NCI-H2029 (cell line): ENCODE results near the gene BEND6.
A peak's percentile ranks its signal among the peaks of the same experiment; 100 is the strongest.

Source experiments
- DNase-seq: peaks from one replicate; lab custom pipeline; 2025; lab: John Stamatoyannopoulos, UW

BEND6 gene

GRCh38 chr6:56940977-56941376, 13.9 kb upstream of the BEND6 start:
- DNase-seq: no peak

GRCh38 chr6:56944661-56945060, 10.2 kb upstream of the BEND6 start:
- DNase-seq: no peak

GRCh38 chr6:56946368-56946767, 8.5 kb upstream of the BEND6 start:
- DNase-seq: no peak

DNA sequence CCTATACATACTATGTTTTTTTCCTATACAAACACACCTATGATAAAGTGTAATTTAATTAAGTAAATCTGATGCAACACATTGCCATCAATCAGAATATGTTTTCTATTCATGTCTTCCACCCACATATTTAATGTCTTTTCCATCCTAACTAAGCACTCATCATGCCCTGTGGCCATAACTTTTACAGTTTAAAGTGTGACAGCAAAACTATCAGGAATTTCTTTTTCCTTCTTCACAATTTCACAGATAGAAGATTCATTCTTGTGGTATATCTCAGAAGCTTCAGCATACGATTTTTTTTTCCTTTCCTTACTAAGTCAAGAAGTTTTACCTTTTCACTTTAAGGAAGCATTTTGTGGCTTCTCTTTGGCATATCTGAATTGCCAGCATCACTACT, 7.0 kb upstream of the BEND6 start:
- DNase-seq: no peak

- no peak for DNase-seq
These were observed 5.6 kb upstream of the BEND6 start for GRCh38 chr6:56949265-56949664.

- no peak for DNase-seq
These were observed 4.9 kb upstream of the BEND6 start for GRCh38 chr6:56949925-56950495.

GRCh38 chr6:56951049-56951831, 3.7 kb upstream of the BEND6 start:
- DNase-seq: no peak

DNA sequence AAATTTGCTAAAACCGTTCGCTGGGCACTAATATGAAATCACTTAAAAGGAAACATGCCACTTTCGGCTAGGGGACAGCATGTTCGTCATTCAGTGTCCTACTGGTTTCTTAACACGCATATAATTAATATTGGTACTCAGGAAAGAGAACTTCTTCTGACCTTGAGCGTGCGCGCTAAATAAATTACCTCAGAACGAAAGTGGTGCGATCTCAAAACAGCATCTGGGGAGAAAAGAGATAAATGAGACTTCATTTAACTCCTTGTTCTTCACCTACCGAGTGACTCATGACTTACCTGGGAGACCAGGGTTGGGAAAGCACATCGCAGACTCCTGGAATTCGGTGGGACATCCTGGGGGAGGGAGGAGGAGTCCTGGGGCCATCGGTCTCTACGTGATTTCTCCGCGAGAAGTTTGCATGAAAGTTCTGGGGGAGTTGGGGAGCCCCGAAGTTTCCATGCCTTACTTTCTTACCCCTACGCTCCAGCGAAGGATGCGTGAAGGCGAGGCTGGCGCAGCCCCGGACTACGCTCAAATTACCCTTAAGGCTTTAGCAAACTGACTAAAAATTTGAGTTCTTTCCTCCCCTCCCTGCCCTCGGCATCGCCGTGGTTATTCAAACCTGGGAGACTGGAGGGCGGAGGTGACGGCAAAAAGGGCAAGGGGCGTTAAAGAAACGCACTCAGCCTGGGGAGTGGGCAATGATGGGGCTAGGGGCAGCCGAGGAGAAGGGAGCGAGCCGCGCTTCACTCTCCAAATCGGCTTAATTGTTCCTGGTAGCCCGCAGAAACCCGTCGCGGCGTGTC, 1.1 kb upstream of the BEND6 start:
- no peak for DNase-seq

- DNase-seq: peak; percentile 36
These were observed 556 bp downstream of the BEND6 start for GRCh38 chr6:56955171-56956155.

GRCh38 chr6:56956491-56956890, 1.6 kb downstream of the BEND6 start:
- DNase-seq: no peak

GRCh38 chr6:56957856-56958255, 2.9 kb downstream of the BEND6 start:
- no peak for DNase-seq

DNA sequence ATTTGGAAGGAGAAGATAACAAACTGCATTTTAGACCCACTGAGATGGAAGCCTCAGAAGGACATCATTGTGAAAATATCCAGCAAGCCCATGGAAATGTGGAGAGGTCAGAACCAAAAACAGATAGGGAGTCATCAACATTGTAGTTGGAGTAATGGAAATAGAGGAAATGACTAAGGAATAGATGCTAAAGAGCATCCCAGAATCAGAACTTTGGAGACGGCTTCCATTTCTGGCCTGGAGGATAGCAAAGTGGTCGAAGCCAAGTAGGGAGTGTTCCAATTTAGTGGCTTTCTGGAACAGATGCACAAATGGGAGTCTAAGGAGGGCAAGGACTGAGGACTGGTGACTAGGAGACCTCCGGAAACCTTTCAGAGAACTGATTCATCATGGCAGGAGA, 3.6 kb downstream of the BEND6 start:
- no peak for DNase-seq

- no peak for DNase-seq
These were observed 4.2 kb downstream of the BEND6 start for GRCh38 chr6:56959094-56959493.

GRCh38 chr6:56959938-56960337, 5.0 kb downstream of the BEND6 start:
- DNase-seq: no peak

GRCh38 chr6:56961151-56961550, 6.2 kb downstream of the BEND6 start:
- no peak for DNase-seq

DNA sequence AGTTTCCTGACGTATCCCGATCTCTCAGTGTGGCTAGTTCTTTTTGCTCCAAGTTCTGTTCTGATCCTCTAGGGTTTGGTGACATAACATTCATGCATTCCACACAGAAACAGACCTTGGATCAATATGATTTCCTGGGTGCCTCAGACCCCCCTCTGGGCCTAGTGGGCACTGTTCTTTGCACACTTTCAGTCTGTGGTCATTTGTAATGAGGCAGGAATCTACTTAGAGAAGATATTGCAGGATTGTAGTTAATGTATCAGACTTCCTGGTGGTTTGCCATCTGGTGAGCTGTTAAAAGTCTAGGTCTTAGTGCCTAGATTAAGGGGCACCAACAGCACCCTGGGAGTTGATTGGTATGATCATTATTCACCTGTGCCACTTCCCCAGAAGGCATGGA, 7.5 kb downstream of the BEND6 start:
- no peak for DNase-seq

DNA sequence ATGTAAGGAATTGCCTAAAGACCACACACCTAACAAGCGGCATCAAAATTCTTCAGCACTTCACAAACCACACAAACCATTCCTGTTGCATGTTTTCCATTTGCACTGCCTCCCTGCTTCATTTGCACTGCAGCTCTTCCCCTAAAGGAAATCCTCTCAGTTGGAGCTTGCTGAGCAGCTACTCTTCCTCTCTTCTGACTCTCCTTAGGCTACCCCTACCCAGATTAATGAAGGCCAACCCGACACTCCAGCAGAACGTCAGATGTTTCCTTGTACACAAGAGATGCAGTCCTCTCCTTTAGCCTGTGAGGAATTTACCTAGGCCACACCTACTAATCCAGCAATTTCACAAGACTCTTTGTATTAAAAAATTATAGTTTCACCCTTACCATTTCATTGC, 8.1 kb downstream of the BEND6 start:
- no peak for DNase-seq

GRCh38 chr6:56963793-56964192, 8.9 kb downstream of the BEND6 start:
- DNase-seq: no peak

- no peak for DNase-seq
These were observed 10.2 kb downstream of the BEND6 start for GRCh38 chr6:56965126-56965525.

DNA sequence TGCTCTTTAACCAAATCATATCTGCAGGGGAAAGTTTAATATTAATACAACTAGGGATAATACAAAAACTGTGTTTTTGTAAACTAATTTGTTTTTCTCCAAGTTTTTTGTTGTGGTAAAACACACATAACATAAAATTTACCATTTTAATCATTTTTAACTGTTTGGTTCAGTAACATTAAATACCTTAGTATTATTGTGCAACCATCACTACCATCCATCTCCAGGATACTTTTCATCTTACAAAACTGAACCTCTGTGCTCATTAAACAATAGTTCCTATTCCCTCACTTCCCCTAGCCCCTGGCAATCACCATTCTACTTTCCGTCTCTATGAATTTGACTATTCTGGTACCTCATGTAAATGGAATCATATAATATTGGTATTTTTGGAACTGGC, 15.9 kb downstream of the BEND6 start:
- DNase-seq: no peak

DNA sequence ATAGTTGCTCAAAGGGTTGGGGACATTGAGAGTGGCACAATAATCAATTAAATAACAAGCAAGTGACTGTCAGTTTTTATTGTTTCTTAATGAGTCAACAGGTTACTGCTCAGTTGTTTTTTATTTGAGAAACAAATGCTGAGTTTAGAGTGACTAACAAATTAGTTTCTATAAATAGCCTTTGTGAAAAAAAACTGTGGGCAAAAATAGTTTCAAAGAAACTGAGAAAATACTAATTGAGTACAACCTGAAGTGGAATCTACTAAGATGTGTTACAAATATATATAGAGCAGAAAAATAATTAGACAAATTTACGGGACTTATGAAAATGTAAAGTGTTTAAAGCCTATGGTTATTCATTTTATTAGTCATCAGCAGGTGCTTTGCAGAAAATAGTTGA, 22.3 kb downstream of the BEND6 start:
- no peak for DNase-seq

DNA sequence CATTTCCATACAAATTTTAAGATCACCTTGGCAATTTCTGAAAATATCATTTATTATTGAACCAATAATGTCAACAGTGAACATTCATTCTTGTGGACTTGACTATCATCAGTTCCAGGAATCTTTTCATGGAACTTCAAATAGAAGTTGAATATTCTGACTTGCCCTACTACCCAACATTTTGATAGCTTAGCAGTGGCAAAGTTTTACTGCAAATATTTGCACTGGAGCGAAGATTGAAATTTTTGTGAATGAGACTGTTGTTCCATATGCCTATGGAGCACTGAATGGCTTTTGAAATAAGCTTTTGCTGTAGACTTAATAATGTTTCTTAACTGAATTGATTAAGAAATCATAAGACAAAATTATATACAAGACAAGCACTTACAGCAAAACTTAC, 23.6 kb downstream of the BEND6 start:
- no peak for DNase-seq
